Bronchial smooth muscle cell (primary cell): ENCODE results near the gene AVPI1. TPM values are rescaled to one million over a fixed set of nuclear protein-coding genes. Genes with fewer than 3 reads are reported as not detected.

Experiments
- total RNA-seq: library from RNA; depleted of rRNA; stranded (reverse); fragments of >200 nt; gene quantifications from 2 replicates; pipeline ENCODE4 v1.2.1, GENCODE V29; 2014

AVPI1 gene
- 21.0 and 34.7 TPM in 2 replicates for total RNA-seq

GRCh38 chr10:97686962-97687784 lies at the start of gene AVPI1:
Gene AVPI1, minus strand, starts transcription at chr10:97687241. Its CDS starts 7,336 bp downstream, at chr10:97679905.

GRCh38 chr10:97713339-97713825 lies 26.3 kb upstream of the AVPI1 start, which contains the start of gene MARVELD1:
Gene MARVELD1, plus strand, starts transcription at chr10:97713730. Its CDS starts 147 bp downstream, at chr10:97713877.

GRCh38 chr10:97640174-97640867 lies 46.7 kb downstream of the AVPI1 start, which contains the start of gene PI4K2A:
Gene PI4K2A, plus strand, starts transcription at chr10:97640671. Its CDS starts 72 bp downstream, at chr10:97640743.

GRCh38 chr10:97632949-97633884 lies 53.8 kb downstream of the AVPI1 start, which contains the start of gene MORN4:
Gene MORN4, minus strand, starts transcription at chr10:97633500. Its CDS starts 13,847 bp downstream, at chr10:97619653.

Other genes starting within 250 kb of the AVPI1 start
- gene EXOSC1, start 241.2 kb downstream of the AVPI1 start, total RNA-seq, result 34.5 and 34.6 TPM in 2 replicates
- gene ZDHHC16, start 241.1 kb downstream of the AVPI1 start, total RNA-seq, result 27.0 and 28.2 TPM in 2 replicates
- 46.0 and 46.5 TPM in 2 replicates for gene MMS19, start 188.8 kb downstream of the AVPI1 start, total RNA-seq
- gene UBTD1, start 188.3 kb downstream of the AVPI1 start, total RNA-seq, result 17.7 and 22.4 TPM in 2 replicates
- 0.16 and 4.9 TPM in 2 replicates for gene ANKRD2, start 114.5 kb downstream of the AVPI1 start, total RNA-seq
- gene HOGA1, start 102.9 kb downstream of the AVPI1 start, total RNA-seq, result 0.34 and 1.4 TPM in 2 replicates
- not detected in 2 replicates for gene C10orf62, start 97.5 kb downstream of the AVPI1 start, total RNA-seq
- 3.2 and 5.2 TPM in 2 replicates for gene MORN4, start 53.7 kb downstream of the AVPI1 start, total RNA-seq
- 9.8 and 14.0 TPM in 2 replicates for gene PI4K2A, start 46.6 kb downstream of the AVPI1 start, total RNA-seq
- 9.5 and 14.8 TPM in 2 replicates for gene MARVELD1, start 26.5 kb upstream of the AVPI1 start, total RNA-seq
- 14.3 and 15.0 TPM in 2 replicates for gene ZFYVE27, start 49.9 kb upstream of the AVPI1 start, total RNA-seq
- not detected in 2 replicates for gene SFRP5, start 84.8 kb upstream of the AVPI1 start, total RNA-seq
- not detected in 2 replicates for gene GOLGA7B, start 162.6 kb upstream of the AVPI1 start, total RNA-seq